Cardiac fibroblast (primary cell): ENCODE data around the gene RBMS2.
A peak's percentile ranks its signal among the peaks of the same experiment; 100 is the strongest.

Experiments
- DNase-seq, 2 donors: peaks; one replicate each; pipeline versions ENCODE4 v3.0.0 to v3.0.0-alpha.2; 2010; ENCODE audit warnings: low read depth in 2 of 2
- H3K4me3 ChIP-seq, 2 donors: replicated peaks in 1 of 2; 1 replicate in 1 of 2; 2 replicates in 1 of 2; pipeline ENCODE4 v1.5.1; 2011; ENCODE audit warnings: low read depth in 2 of 2, low read length in 2 of 2, mild to moderate bottlenecking in 2 of 2, moderate library complexity in 1 of 2
- CTCF ChIP-seq: IDR thresholded peaks from one replicate; pipeline ENCODE4 v1.5.1; 2011; ENCODE audit warnings: low read depth, mild to moderate bottlenecking, low read length, inconsistent platforms

RBMS2 gene

GRCh38 chr12:56634242-56634836 lies 112.7 kb downstream of the RBMS2 start:
- peak overlapping the region; percentile 83 to 95 for H3K4me3 ChIP-seq
- peak; percentile 16 for DNase-seq
- no peak for TF ChIP-seq CTCF

GRCh38 chr12:56634837-56635791 lies 113.5 kb downstream of the RBMS2 start:
- peak overlapping the region; percentile 83 to 95 for H3K4me3 ChIP-seq
- DNase-seq: peak; percentile 81 to 83
- peak; percentile 59 for TF ChIP-seq CTCF

- H3K4me3 ChIP-seq: peak overlapping the region; percentile 83 to 95
- TF ChIP-seq CTCF: no peak
- peak; percentile 90 to 91 for DNase-seq
Observed at GRCh38 chr12:56635806-56636674, 114.4 kb downstream of the RBMS2 start.

GRCh38 chr12:56636675-56637540 lies 115.3 kb downstream of the RBMS2 start:
- H3K4me3 ChIP-seq: peak overlapping the region; percentile 83 to 95
- DNase-seq: peak; percentile 100
- TF ChIP-seq CTCF: peak; percentile 74

GRCh38 chr12:56637621-56638020 lies 116.0 kb downstream of the RBMS2 start:
- H3K4me3 ChIP-seq: no peak overlapping the region
- DNase-seq: no peak
- no peak for TF ChIP-seq CTCF

GRCh38 chr12:56641219-56641618 lies 119.6 kb downstream of the RBMS2 start:
- TF ChIP-seq CTCF: no peak
- no peak overlapping the region for H3K4me3 ChIP-seq
- DNase-seq: no peak
